Right lobe of liver (tissue), 4 donors: ENCODE data around the gene NGF.

Experiments used
- CTCF ChIP-seq, 4 donors: fragments of 200-600 bp in 3 of 4; fragments of 450-650 bp in 1 of 4; IDR thresholded peaks; one replicate each; pipeline versions ENCODE4 v1.5.1 to v1.8.0; 2016 to 2022; ENCODE audit warnings: antibody characterized with exemption in 4 of 4, mild to moderate bottlenecking in 2 of 4
- POLR2A ChIP-seq: fragments of 450-650 bp; IDR thresholded peaks from one replicate; pipeline ENCODE4 v1.6.1; 2017; ENCODE audit warnings: antibody characterized with exemption, mild to moderate bottlenecking
- donor health status: DM: no; HTN: no; CAD: no.
- donor health status: DM: no; HTN: no; CAD: no.
- donor health status: DM: no; HTN: yes; CAD: no.

DNA sequence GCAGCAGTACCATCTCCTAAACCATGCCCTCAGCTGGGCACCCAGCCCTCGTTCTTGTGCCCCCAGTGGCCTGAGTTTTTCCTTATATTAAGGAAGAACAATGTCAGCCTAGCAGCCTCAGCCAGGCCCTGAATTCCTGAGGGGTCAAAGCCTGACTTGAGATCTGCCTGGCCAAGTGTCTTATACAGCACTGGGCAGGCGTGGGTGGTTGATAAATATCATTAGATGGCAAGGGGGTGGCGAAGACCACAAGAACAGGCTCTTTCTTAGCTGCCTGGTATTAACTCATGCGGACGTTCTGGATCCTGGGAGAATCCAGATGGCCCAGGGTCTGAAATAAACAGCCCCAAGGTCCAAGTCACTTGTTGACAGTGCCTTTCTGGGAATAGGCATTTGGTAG, 18.3 kb downstream of the NGF start:
- TF ChIP-seq POLR2A (no peak), CTCF (IDR thresholded peaks at IDR 0.05) (no peak)
